GM21360 (cell line): ENCODE results near the gene CCDC170.

Source experiments
- ATAC-seq: cut with Tn5 transposase; IDR thresholded peaks from one replicate; pipeline ENCODE4 v1.9.1; 2021; ENCODE audit warnings: mild to moderate bottlenecking, moderate library complexity; ENCODE audit not compliant: unreplicated experiment

CCDC170 gene

GRCh38 chr6:151651639-151652038 lies 157.8 kb downstream of the CCDC170 start:
- ATAC-seq = no peak

GRCh38 chr6:151652325-151652724 lies 158.5 kb downstream of the CCDC170 start:
- no peak for ATAC-seq

- ATAC-seq = no peak
These were observed 161.3 kb downstream of the CCDC170 start for GRCh38 chr6:151655099-151655498.

- ATAC-seq = no peak
These were observed 162.6 kb downstream of the CCDC170 start for GRCh38 chr6:151656392-151656791.

- no peak for ATAC-seq
These were observed 164.3 kb downstream of the CCDC170 start for GRCh38 chr6:151658091-151658490.

GRCh38 chr6:151659212-151659611 lies 165.4 kb downstream of the CCDC170 start:
- no peak for ATAC-seq

GRCh38 chr6:151661509-151661908 lies 167.7 kb downstream of the CCDC170 start:
- no peak for ATAC-seq

- no peak for ATAC-seq
These were observed 168.1 kb downstream of the CCDC170 start for GRCh38 chr6:151661928-151662327.

- ATAC-seq = no peak
These were observed 169.7 kb downstream of the CCDC170 start for GRCh38 chr6:151663559-151663958.

- no peak for ATAC-seq
These were observed 170.6 kb downstream of the CCDC170 start for GRCh38 chr6:151664390-151664789.

GRCh38 chr6:151665329-151665728 lies 171.5 kb downstream of the CCDC170 start:
- ATAC-seq = no peak

- ATAC-seq = no peak
These were observed 172.7 kb downstream of the CCDC170 start for GRCh38 chr6:151666526-151666925.

GRCh38 chr6:151669208-151669560 lies 175.4 kb downstream of the CCDC170 start:
- no peak for ATAC-seq

GRCh38 chr6:151670116-151670515 lies 176.3 kb downstream of the CCDC170 start:
- no peak for ATAC-seq
